ENCODE measurements around the gene RASGEF1B.

RASGEF1B gene

DNA sequence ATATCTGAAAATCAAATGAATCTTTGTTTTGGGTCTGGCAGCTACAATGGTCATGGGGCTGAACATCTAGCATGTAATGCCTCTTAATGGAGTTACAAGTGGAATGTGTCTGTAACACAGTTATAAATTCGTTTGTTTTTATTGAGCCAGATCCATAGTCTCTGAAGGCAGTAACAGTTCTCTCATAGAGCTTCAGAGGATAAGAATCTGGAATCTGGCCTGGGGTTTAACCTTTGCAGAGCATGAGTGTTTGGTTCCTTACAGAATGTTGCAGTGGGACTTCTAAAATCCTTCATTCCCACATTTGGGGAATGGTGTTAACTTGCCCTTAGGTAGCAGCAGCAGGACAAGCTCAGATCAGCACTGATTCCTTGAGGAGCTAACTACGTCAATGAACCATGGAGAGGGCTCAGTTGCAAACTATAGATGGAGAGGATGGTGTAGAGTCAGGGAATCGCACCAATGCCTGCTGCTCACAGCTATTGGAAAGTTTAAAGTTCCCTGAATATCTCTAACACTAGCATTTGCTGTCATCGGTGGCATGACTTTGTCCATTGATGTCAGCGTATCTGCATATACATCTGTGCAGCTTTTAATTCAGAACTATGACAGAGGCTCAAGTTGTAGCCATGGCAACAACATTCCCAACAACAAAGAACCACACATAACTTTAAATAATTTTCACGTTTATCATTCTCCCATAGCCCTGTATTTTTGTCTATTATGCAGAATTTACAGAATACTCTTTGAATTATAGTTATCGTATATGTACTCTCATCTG lies 72.2 kb downstream of the RASGEF1B start:
- no peak for DNase-seq (ENCODE audit: low read depth, low spot score)

DNA sequence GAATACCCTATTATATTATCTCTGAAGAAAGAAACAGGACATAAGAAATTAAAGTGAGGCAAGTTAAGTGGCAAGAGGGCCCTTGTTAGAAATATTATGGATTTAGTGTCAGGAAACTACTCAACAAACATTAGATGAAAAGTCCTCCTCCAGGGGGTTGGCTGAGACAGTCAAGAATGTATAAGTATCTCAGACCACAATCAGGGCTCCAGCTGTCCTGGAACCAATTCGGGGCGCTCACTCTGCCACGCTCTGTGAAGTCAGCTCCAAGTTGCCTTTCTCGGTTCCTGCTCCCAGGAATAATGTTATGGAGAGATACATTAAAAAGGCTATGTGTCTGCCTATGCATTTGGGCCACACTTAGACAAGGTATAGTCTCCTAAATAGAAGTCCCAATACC lies 73.3 kb downstream of the RASGEF1B start:
- DNase-seq (ENCODE audit: low read depth, low spot score) = no peak

DNA sequence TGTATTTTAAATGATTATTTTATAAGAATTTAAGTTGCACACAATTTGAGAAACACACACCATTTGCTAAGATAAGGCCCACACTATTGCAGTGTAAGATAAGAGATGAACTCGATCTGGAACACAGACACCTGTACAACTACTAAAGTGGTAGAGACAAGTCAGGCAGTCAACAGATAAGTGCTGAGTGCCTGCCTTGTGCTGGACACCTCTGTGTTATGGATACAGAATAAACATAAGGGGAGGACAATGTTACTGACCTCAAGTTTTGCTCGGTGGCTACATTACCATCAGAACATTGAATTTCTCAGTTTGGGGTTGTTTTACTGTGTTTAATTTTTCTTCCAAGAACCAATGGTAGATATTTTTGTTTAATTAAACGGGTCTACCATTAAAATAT lies 74.1 kb downstream of the RASGEF1B start:
- DNase-seq (ENCODE audit: low read depth, low spot score) = no peak

- DNase-seq (ENCODE audit: low read depth, low spot score) = no peak
Measured at GRCh38 chr4:81395239-81395638, 76.5 kb downstream of the RASGEF1B start.

DNA sequence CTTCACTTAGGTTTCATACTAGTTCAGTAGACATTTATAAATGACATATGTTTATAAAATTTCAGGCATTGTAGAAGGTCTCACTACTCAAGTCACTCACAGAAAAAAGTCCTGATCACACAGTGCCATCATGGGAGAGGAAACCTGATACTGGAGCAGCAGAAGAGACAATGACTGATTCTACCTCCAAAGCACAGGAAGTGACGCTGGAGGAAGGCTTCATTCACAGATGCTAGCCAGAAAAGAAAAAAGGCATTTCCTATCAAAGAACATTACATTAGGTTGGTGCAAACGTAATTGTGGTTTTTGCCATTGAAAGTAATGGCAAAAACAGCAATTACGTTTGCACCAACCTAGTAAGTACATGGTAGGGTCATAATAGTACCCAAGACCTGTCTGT lies 79.5 kb downstream of the RASGEF1B start:
- no peak for DNase-seq (ENCODE audit: low read depth, low spot score)

DNA sequence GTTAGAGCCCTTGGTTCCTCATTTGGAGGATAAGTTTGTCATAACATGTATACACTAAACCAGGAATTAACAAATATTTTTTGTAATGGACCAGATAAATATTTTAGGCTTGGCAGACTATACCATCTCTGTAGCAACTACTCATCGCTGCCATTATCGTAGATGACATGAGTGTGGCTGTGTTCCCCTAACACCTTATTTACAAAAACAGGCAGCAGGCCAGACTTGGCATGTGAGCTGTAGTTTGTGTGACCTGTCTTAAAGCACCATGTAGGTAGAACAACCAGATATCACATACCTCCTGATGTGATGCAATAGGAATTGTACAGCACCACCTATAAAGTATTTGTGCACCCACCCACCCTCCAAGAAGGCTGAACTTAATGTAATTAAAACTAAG lies 82.0 kb downstream of the RASGEF1B start:
- no peak for DNase-seq (ENCODE audit: low read depth, low spot score)

GRCh38 chr4:81380437-81380836 lies 91.3 kb downstream of the RASGEF1B start:
- DNase-seq (ENCODE audit: low read depth, low spot score) = no peak

GRCh38 chr4:81378386-81378785 lies 93.3 kb downstream of the RASGEF1B start:
- DNase-seq (ENCODE audit: low read depth, low spot score) = no peak

GRCh38 chr4:81377191-81377590 lies 94.5 kb downstream of the RASGEF1B start:
- no peak for DNase-seq (ENCODE audit: low read depth, low spot score)

GRCh38 chr4:81376720-81377119 lies 95.0 kb downstream of the RASGEF1B start:
- DNase-seq (ENCODE audit: low read depth, low spot score) = no peak

Measured in iPS DF 19.7 (cell line).